ENCODE measurements around the gene BPIFB1.

GRCh38 chr20:33275215-33275614 lies 7.8 kb upstream of the BPIFB1 start:
- TF ChIP-seq CTCF (conservative IDR thresholded peaks at IDR 0.05 in 1 of 2, IDR thresholded peaks at IDR 0.05 in 1 of 2; ENCODE audit: low read depth in 1 of 2, low read length in 2 of 2) (no peak), EZH2 (IDR thresholded peaks at IDR 0.05; ENCODE audit: low read length, missing control alignments) (no peak)

Measured in fibroblast of lung (primary cell).